Endothelial cell of umbilical vein (primary cell): ENCODE results near the gene TUSC2.

Experiments used
- CTCF ChIP-seq, 2 donors: IDR thresholded peaks; 1 replicate in 1 of 2; 2 replicates in 1 of 2; pipeline ENCODE4 v1.5.1; 2011; ENCODE audit warnings: low read length in 2 of 2, mild to moderate bottlenecking in 2 of 2, moderate library complexity in 2 of 2, control low read depth in 1 of 2, inconsistent platforms in 1 of 2, low read depth in 1 of 2; ENCODE audit not compliant: insufficient read depth in 1 of 2; ENCODE audit errors: extremely low read depth in 1 of 2
- EZH2 ChIP-seq: IDR thresholded peaks from 2 replicates; pipeline ENCODE4 v1.6.1; 2012; ENCODE audit warnings: borderline replicate concordance, low read depth, mild to moderate bottlenecking, moderate library complexity, low read length, inconsistent platforms; ENCODE audit not compliant: severe bottlenecking
- FOS ChIP-seq: IDR thresholded peaks from 2 replicates; pipeline ENCODE4 v1.6.1; 2011; ENCODE audit warnings: mild to moderate bottlenecking, low read length, moderate library complexity, borderline replicate concordance; ENCODE audit not compliant: insufficient read depth
- GATA2 ChIP-seq: IDR thresholded peaks from 2 replicates; pipeline ENCODE4 v1.7.0; 2011; ENCODE audit warnings: low read depth, mild to moderate bottlenecking, moderate library complexity, mixed read lengths, low read length; ENCODE audit not compliant: insufficient read length, insufficient read depth
- JUN ChIP-seq: IDR thresholded peaks from 2 replicates; pipeline ENCODE4 v1.6.1; 2011; ENCODE audit warnings: borderline replicate concordance, low read depth; ENCODE audit not compliant: insufficient read length, insufficient read depth
- MAX ChIP-seq: IDR thresholded peaks from 2 replicates; pipeline ENCODE4 v1.6.1; 2011; ENCODE audit not compliant: insufficient read depth, insufficient read length
- MYC ChIP-seq: IDR thresholded peaks from one replicate; pipeline ENCODE4 v1.6.1; 2011; ENCODE audit warnings: mild to moderate bottlenecking, low read depth, low read length
- POLR2A ChIP-seq: IDR thresholded peaks from 2 replicates; pipeline ENCODE4 v1.6.1; 2012; ENCODE audit warnings: low read depth, mild to moderate bottlenecking, control low read depth, low read length
- POLR2AphosphoS5 ChIP-seq: IDR thresholded peaks from 2 replicates; pipeline ENCODE4 v1.6.1; 2012; ENCODE audit warnings: low read depth, mild to moderate bottlenecking, control low read depth, low read length, moderate library complexity; ENCODE audit not compliant: insufficient read depth

GRCh38 chr3:50293079-50293801 lies 34.8 kb downstream of the TUSC2 start:
- TF ChIP-seq CTCF (IDR thresholded peaks at IDR 0.05; ENCODE audit: extremely low read depth in 1 of 2, insufficient read depth in 1 of 2, low read depth in 1 of 2, low read length in 2 of 2) = no peak
- TF ChIP-seq EZH2 = no peak
- TF ChIP-seq MAX = no peak
- TF ChIP-seq POLR2AphosphoS5 = no peak
- no peak for TF ChIP-seq MYC
- TF ChIP-seq POLR2A = no peak
- TF ChIP-seq GATA2 = no peak
- TF ChIP-seq JUN = no peak
- TF ChIP-seq FOS = no peak
